HCT116 (cell line): ENCODE measurements around the gene SRRT. TPM values are rescaled to one million over a fixed set of nuclear protein-coding genes. Genes with fewer than 3 reads are reported as not detected.

Experiments
- ATAC-seq: fragments of 200-7000 bp; cut with Tn5 transposase; 2 replicates; pipeline ENCODE4 v1.9.1; 2020; ENCODE audit warnings: mild to moderate bottlenecking, moderate library complexity
- BruUV-seq: library from RNA; stranded (reverse); fragments of 400-500 nt; replicated peaks from 2 replicates; lab custom pipeline; 2021; lab: Mats Ljungman, UMichigan
- CTCF ChIA-PET: fragments of 300-600 bp; sonication (Branson Sonifier 250); formaldehyde crosslinking; loops from one replicate; lab custom pipeline; 2021; ENCODE audit warnings: antibody characterized with exemption; lab: Charles Lee
- POLR2A ChIA-PET: fragments of 300-600, 350-600 bp; sonication (Branson Sonifier 250); formaldehyde crosslinking; loops from one replicate; lab custom pipeline; 2021; ENCODE audit warnings: antibody characterized with exemption; lab: Charles Lee
- RAD21 ChIA-PET, 2 experiments: fragments of 300-600 bp; sonication (Branson Sonifier 250); formaldehyde crosslinking; loops; one replicate each; lab custom pipeline; 2023; ENCODE audit warnings: low total read pairs in 2 of 2; ENCODE audit not compliant: uncharacterized antibody in 2 of 2, unreplicated experiment in 2 of 2, low non-redundant PET in 1 of 2; lab: Charles Lee
- DNase-seq: peaks from one replicate; pipeline ENCODE4 v3.0.0-alpha.2; 2010; ENCODE audit warnings: low read depth, low spot score
- H2AFZ ChIP-seq: fragments of 200-600 bp; shearing (Covaris generic), sonication (generic); 2 replicates; pipeline ENCODE4 v1.6.1; 2017; ENCODE audit warnings: low read depth, mixed run types, mixed read lengths, antibody characterized with exemption, low read length; ENCODE audit not compliant: poor library complexity, severe bottlenecking
- H3K27ac ChIP-seq: 2 replicates; pipeline ENCODE4 v1.5.1; 2012; ENCODE audit warnings: low read depth, low read length
- H3K27me3 ChIP-seq: fragments of 200-600 bp; sonication (generic); 2 replicates; pipeline ENCODE4 v1.6.1; 2016; ENCODE audit warnings: mixed run types, low read length, mixed read lengths; ENCODE audit not compliant: insufficient read depth
- H3K36me3 ChIP-seq, 2 experiments: fragments of 200-500 bp in 1 of 2; fragments of 200-600 bp in 1 of 2; sonication (Bioruptor generic) in 1 of 2; sonication (generic) in 1 of 2; 2 replicates each; pipeline versions ENCODE4 v1.5.1 to v1.6.1; 2014 to 2016; ENCODE audit warnings: low read length in 2 of 2, inconsistent platforms in 1 of 2, mixed read lengths in 1 of 2, mixed run types in 1 of 2; ENCODE audit not compliant: insufficient read depth in 2 of 2, control insufficient read depth in 1 of 2
- H3K4me1 ChIP-seq, 2 experiments: fragments of 200-600 bp in 1 of 2; sonication (generic) in 1 of 2; 2 replicates each; pipeline versions ENCODE4 v1.5.1 to v1.6.1; 2012 to 2017; ENCODE audit warnings: low read length in 2 of 2, inconsistent platforms in 1 of 2, mild to moderate bottlenecking in 1 of 2, mixed read lengths in 1 of 2, mixed run types in 1 of 2, moderate library complexity in 1 of 2; ENCODE audit not compliant: insufficient read depth in 2 of 2, control insufficient read depth in 1 of 2
- H3K4me2 ChIP-seq: fragments of 200-600 bp; sonication (generic); 2 replicates; pipeline ENCODE4 v1.6.1; 2017; ENCODE audit warnings: mixed run types, low read length, mixed read lengths
- H3K4me3 ChIP-seq, 2 experiments: fragments of 200-600 bp in 1 of 2; sonication (generic) in 1 of 2; replicated peaks in 1 of 2; 2 replicates each; pipeline ENCODE4 v1.5.1; 2011 to 2016; ENCODE audit warnings: low read length in 2 of 2, control low read depth in 1 of 2, low read depth in 1 of 2, mild to moderate bottlenecking in 1 of 2, mixed read lengths in 1 of 2, mixed run types in 1 of 2
- H3K79me2 ChIP-seq: fragments of 200-600 bp; sonication (generic); 2 replicates; pipeline ENCODE4 v1.6.1; 2017; ENCODE audit warnings: mild to moderate bottlenecking, mixed run types, low read length, moderate library complexity, mixed read lengths; ENCODE audit not compliant: insufficient read depth
- H3K9ac ChIP-seq: fragments of 200-600 bp; sonication (generic); 2 replicates; pipeline ENCODE4 v1.6.1; 2016; ENCODE audit warnings: low read length, mixed read lengths
- H3K9me2 ChIP-seq: fragments of 200-600 bp; sonication (generic), shearing (Covaris generic); 2 replicates; pipeline ENCODE4 v1.6.1; 2017; ENCODE audit warnings: mixed run types, mild to moderate bottlenecking, moderate library complexity; ENCODE audit not compliant: insufficient read depth
- H3K9me3 ChIP-seq, 2 experiments: fragments of 200-500 bp in 1 of 2; fragments of 200-600 bp in 1 of 2; sonication (Bioruptor generic) in 1 of 2; sonication (generic) in 1 of 2; 2 replicates each; pipeline ENCODE4 v1.6.1; 2014 to 2017; ENCODE audit warnings: low read length in 2 of 2, mixed read lengths in 2 of 2, inconsistent platforms in 1 of 2, low read depth in 1 of 2, mild to moderate bottlenecking in 1 of 2, mixed run types in 1 of 2, moderate library complexity in 1 of 2; ENCODE audit not compliant: control insufficient read depth in 1 of 2, insufficient read depth in 1 of 2
- H4K20me1 ChIP-seq: fragments of 200-600 bp; sonication (generic), shearing (Covaris generic); 2 replicates; pipeline ENCODE4 v1.6.1; 2017; ENCODE audit warnings: mixed run types, mild to moderate bottlenecking, moderate library complexity; ENCODE audit not compliant: insufficient read depth
- CEBPB ChIP-seq: IDR thresholded peaks from 2 replicates; pipeline ENCODE4 v1.6.1; 2012; ENCODE audit warnings: low read depth
- EGR1 ChIP-seq: IDR thresholded peaks from 2 replicates; pipeline ENCODE4 v1.6.1; 2012; ENCODE audit warnings: low read depth
- ELF1 ChIP-seq: IDR thresholded peaks from 2 replicates; pipeline ENCODE4 v1.6.1; 2012; ENCODE audit warnings: low read depth, borderline replicate concordance
- EZH2 ChIP-seq: fragments of 200-600 bp; sonication (generic); IDR thresholded peaks from 2 replicates; pipeline ENCODE4 v1.6.1; 2017; ENCODE audit warnings: antibody characterized with exemption, mixed run types
- FOSL1 ChIP-seq: IDR thresholded peaks from 2 replicates; pipeline ENCODE4 v1.6.1; 2012; ENCODE audit warnings: low read depth
- JUND ChIP-seq: IDR thresholded peaks from 2 replicates; pipeline ENCODE4 v1.6.1; 2012
- POLR2AphosphoS5 ChIP-seq: IDR thresholded peaks from 2 replicates; pipeline ENCODE4 v1.6.1; 2011; ENCODE audit warnings: mild to moderate bottlenecking, low read depth, low read length, moderate library complexity
- RAD21 ChIP-seq: IDR thresholded peaks from 2 replicates; pipeline ENCODE4 v1.6.1; 2012; ENCODE audit warnings: low read depth, mild to moderate bottlenecking
- SP1 ChIP-seq: IDR thresholded peaks from 2 replicates; pipeline ENCODE4 v1.6.1; 2012; ENCODE audit warnings: low read depth
- SRF ChIP-seq: IDR thresholded peaks from 2 replicates; pipeline ENCODE4 v1.6.1; 2012; ENCODE audit warnings: low read depth
- YY1 ChIP-seq: IDR thresholded peaks from 2 replicates; pipeline ENCODE4 v1.6.1; 2011; ENCODE audit warnings: low read length, low read depth, moderate library complexity, mild to moderate bottlenecking; ENCODE audit not compliant: insufficient replicate concordance; ENCODE audit errors: extremely low read depth
- ZFX ChIP-seq: fragments of 450-650 bp; IDR thresholded peaks from 2 replicates; pipeline ENCODE4 v1.6.1; 2017
- ZNF274 ChIP-seq: fragments of 200-500 bp; sonication (Bioruptor generic); IDR thresholded peaks from 2 replicates; pipeline ENCODE4 v1.6.1; 2014; ENCODE audit warnings: mild to moderate bottlenecking, low read depth, low read length, inconsistent platforms
- intact Hi-C: fragments of 100-400 bp; cut with micrococcal nuclease; formaldehyde crosslinking; loops from 2 replicates; pipeline ENCODE4 v1.10.0; 2022
- total RNA-seq: library from RNA; stranded (reverse); gene quantifications from one replicate; pipeline ENCODE4 v1.2.1, GENCODE V29; 2021; ENCODE audit not compliant: unreplicated experiment
- TF ChIP-seq, protein P1 (sequence below): IDR thresholded peaks from 2 replicates; pipeline ENCODE4 v1.6.1; 2012; ENCODE audit warnings: low read depth
- TF ChIP-seq, protein P2 (sequence below): IDR thresholded peaks from 2 replicates; pipeline ENCODE4 v1.6.1; 2011; ENCODE audit warnings: mild to moderate bottlenecking, low read length, moderate library complexity; ENCODE audit not compliant: insufficient replicate concordance; ENCODE audit errors: extremely low read depth
- TF ChIP-seq, protein P3 (sequence below): IDR thresholded peaks from 2 replicates; pipeline ENCODE4 v1.6.1; 2012
- TF ChIP-seq, protein P4 (sequence below): IDR thresholded peaks from 2 replicates; pipeline ENCODE4 v1.6.1; 2012

SRRT gene
- total RNA-seq, 1 experiment from 2014 or later, result 252 TPM

DNA sequence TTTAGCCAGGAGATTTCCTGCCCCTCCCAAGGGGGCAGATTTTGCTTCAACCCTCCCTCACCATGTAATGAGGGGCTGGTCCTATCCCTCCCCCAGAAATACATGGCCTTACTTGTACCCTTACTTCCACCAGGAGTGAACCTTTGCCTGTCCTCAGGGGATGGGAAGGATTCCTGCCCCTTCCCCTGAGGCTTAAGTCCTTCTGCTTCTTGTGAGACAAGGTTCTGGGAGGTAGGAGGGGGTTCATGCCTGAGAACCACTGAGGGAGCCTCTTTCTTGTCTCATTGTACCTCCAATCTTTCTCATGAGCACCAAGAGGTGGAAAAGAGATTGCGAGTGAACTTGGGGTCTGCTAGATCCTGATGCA lies 54.9 kb downstream of the SRRT start:
- Histone ChIP-seq H2AFZ (no peak overlapping the region), H3K4me2 (0 out of 2 replicates have a peak overlapping the region, but pooled peaks have one; percentile 19), H3K4me3 (no peak overlapping the region), H3K9me2 (no peaks in the 10 kb centered on the region), H3K27ac (no peak overlapping the region), H3K36me3 (no peaks in the 10 kb centered on the region), H3K27me3 (no peaks in the 10 kb centered on the region), H3K4me1 (peaks cover 6 to 16% of the 10 kb centered on the region in 2 experiments; a peak in 3 of 4 replicates), H4K20me1 (no peaks in the 10 kb centered on the region), H3K9ac (no peak overlapping the region), H3K9me3 (no peaks in the 10 kb centered on the region), H3K79me2 (no peaks in the 10 kb centered on the region)
- intact Hi-C loops, result no loop called here
- no TSS peak for BruUV-seq
- POLR2A ChIA-PET, result no interaction called here
- TF ChIP-seq, protein P1, sequence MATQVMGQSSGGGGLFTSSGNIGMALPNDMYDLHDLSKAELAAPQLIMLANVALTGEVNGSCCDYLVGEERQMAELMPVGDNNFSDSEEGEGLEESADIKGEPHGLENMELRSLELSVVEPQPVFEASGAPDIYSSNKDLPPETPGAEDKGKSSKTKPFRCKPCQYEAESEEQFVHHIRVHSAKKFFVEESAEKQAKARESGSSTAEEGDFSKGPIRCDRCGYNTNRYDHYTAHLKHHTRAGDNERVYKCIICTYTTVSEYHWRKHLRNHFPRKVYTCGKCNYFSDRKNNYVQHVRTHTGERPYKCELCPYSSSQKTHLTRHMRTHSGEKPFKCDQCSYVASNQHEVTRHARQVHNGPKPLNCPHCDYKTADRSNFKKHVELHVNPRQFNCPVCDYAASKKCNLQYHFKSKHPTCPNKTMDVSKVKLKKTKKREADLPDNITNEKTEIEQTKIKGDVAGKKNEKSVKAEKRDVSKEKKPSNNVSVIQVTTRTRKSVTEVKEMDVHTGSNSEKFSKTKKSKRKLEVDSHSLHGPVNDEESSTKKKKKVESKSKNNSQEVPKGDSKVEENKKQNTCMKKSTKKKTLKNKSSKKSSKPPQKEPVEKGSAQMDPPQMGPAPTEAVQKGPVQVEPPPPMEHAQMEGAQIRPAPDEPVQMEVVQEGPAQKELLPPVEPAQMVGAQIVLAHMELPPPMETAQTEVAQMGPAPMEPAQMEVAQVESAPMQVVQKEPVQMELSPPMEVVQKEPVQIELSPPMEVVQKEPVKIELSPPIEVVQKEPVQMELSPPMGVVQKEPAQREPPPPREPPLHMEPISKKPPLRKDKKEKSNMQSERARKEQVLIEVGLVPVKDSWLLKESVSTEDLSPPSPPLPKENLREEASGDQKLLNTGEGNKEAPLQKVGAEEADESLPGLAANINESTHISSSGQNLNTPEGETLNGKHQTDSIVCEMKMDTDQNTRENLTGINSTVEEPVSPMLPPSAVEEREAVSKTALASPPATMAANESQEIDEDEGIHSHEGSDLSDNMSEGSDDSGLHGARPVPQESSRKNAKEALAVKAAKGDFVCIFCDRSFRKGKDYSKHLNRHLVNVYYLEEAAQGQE, result no peak
- TF ChIP-seq EGR1, result no peak
- CTCF ChIA-PET, result no interaction called here
- no peak for ATAC-seq
- no peak for DNase-seq
- RAD21 ChIA-PET, result no interaction called here

DNA sequence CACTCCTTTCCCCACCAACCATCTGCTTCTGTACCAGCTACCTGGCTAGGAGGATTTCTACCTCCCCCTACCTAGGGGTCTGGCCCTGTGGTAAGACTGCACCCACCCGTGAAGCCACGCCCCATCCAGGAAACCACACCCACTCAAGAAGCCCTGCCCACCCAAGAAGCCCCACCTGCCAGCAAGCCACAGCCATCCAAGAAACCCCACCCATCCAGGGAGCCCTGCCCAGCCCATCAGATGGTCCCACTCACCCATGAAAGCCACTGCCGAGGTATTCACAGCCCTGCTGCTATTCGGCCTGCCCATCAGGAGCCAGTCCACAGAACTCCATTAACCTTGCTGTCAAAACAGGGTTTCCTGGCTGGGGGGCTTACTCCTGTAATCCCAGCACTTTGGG lies 58.8 kb downstream of the SRRT start:
- ChIA-PET POLR2A (no interaction called here), CTCF (no interaction called here), RAD21 (no interaction called here)
- H3K4me2 ChIP-seq, result no peak overlapping the region
- no peaks in the 10 kb centered on the region for H3K9me3 ChIP-seq
- no peak overlapping the region for H2AFZ ChIP-seq
- no peak overlapping the region for H3K9ac ChIP-seq
- no peak for DNase-seq
- H3K4me1 ChIP-seq, result peaks cover 6 to 16% of the 10 kb centered on the region in 2 experiments; a peak in 3 of 4 replicates
- no peaks in the 10 kb centered on the region for H4K20me1 ChIP-seq
- H3K36me3 ChIP-seq, result no peaks in the 10 kb centered on the region
- no TSS peak for BruUV-seq
- peak; percentile 96 for ATAC-seq
- no peak overlapping the region for H3K4me3 ChIP-seq
- no peak overlapping the region for H3K27ac ChIP-seq
- intact Hi-C loops, result no loop called here
- no peaks in the 10 kb centered on the region for H3K27me3 ChIP-seq
- H3K9me2 ChIP-seq, result no peaks in the 10 kb centered on the region
- H3K79me2 ChIP-seq, result no peaks in the 10 kb centered on the region
- TF ChIP-seq, protein P2, sequence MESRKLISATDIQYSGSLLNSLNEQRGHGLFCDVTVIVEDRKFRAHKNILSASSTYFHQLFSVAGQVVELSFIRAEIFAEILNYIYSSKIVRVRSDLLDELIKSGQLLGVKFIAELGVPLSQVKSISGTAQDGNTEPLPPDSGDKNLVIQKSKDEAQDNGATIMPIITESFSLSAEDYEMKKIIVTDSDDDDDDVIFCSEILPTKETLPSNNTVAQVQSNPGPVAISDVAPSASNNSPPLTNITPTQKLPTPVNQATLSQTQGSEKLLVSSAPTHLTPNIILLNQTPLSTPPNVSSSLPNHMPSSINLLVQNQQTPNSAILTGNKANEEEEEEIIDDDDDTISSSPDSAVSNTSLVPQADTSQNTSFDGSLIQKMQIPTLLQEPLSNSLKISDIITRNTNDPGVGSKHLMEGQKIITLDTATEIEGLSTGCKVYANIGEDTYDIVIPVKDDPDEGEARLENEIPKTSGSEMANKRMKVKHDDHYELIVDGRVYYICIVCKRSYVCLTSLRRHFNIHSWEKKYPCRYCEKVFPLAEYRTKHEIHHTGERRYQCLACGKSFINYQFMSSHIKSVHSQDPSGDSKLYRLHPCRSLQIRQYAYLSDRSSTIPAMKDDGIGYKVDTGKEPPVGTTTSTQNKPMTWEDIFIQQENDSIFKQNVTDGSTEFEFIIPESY, result no peak
- TF ChIP-seq YY1, result no peak
- no peak for TF ChIP-seq ZNF274
- TF ChIP-seq ZFX, result no peak
- TF ChIP-seq RAD21, result no peak
- TF ChIP-seq EGR1, result no peak
- TF ChIP-seq, protein P3, sequence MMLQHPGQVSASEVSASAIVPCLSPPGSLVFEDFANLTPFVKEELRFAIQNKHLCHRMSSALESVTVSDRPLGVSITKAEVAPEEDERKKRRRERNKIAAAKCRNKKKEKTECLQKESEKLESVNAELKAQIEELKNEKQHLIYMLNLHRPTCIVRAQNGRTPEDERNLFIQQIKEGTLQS, result no peak
- TF ChIP-seq JUND, result no peak
- no peak for TF ChIP-seq SP1
- TF ChIP-seq SRF, result no peak
- TF ChIP-seq ELF1, result no peak
- no peak for TF ChIP-seq FOSL1
- no peak for TF ChIP-seq POLR2AphosphoS5
- TF ChIP-seq, protein P4, sequence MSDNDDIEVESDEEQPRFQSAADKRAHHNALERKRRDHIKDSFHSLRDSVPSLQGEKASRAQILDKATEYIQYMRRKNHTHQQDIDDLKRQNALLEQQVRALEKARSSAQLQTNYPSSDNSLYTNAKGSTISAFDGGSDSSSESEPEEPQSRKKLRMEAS, result no peak
- TF ChIP-seq CEBPB, result no peak
- no peak for TF ChIP-seq EZH2
